ENCODE data around the gene C16orf46.

Gene C16orf46

DNA sequence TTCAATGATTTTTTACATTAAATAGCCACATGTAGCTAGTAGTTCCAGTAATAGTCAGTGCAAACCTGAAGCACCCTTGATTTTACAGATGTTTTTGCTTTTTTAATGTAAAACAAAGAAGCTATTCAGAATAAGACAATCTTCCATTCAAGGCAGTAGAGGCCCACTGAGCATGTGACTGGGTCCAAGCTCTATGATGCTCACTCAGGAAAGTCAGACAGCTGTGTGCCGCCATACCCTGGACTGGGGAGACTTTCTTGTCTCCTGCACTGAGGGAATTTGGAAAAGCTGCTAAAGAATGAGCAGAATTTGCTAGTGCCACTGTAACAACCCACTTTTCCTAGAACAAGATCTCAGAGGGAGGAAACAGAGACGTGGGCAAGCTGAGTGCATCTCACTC is 58.5 kb downstream of the C16orf46 start:
- no peak overlapping the region for H3K4me3 ChIP-seq (ENCODE audit: low read length)
- no peak for TF ChIP-seq ZNF274 (IDR thresholded peaks at IDR 0.05; ENCODE audit: low read depth, low read length)

DNA sequence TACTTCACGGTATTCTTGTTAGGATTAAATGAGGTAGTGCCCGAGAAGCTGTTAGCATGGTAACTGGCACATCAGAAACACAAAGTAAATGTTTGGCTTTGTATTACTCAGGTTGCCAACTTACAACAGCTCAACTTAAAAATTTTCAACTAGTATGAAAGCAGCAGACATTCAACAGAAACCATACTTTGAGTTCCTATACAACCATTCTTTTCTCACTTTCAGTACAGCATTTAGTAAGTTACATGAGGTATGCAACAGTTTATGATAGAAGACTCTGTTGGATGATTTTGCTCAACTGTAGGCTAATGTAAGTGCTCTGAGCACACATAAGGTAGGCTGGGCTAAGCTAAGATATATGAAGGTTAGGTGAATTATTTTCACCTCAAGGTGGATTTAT is 62.4 kb downstream of the C16orf46 start:
- no peak overlapping the region for H3K4me3 ChIP-seq (ENCODE audit: low read length)
- no peak for TF ChIP-seq ZNF274 (IDR thresholded peaks at IDR 0.05; ENCODE audit: low read depth, low read length)

DNA sequence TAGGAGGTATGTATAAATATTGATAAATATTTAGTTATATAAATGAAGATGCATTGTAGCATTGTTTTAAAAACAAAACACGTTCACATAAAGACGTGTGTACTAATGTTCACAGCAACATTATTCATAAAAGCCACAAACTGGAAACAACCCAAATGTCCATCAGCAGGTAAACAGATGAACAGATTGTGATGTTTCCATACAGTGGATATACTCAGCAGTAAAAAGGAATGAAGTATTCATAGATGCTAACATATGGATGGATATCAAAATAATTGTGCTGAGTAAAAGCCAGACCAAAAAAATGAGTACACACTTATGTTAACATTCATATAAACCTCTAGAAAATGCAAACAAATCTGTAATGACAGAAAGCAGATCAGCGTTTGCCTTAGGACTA is 64.1 kb downstream of the C16orf46 start:
- no peak overlapping the region for H3K4me3 ChIP-seq (ENCODE audit: low read length)
- TF ChIP-seq ZNF274 (IDR thresholded peaks at IDR 0.05; ENCODE audit: low read depth, low read length): no peak
